Transverse colon (tissue), 4 donors: ENCODE measurements around the gene NLGN4Y. TPM values are rescaled to one million over a fixed set of nuclear protein-coding genes. Genes with fewer than 3 reads are reported as not detected.

ENCODE experiments used
- DNase-seq: peaks from one replicate; pipeline ENCODE4 v3.0.0-alpha.2; 2019
- H3K27ac ChIP-seq, 4 donors: fragments of 200-600 bp; sonication (generic); 2 replicates each; pipeline ENCODE4 v1.5.1; 2016 to 2018; ENCODE audit warnings: inconsistent platforms in 4 of 4
- H3K27me3 ChIP-seq: fragments of 200-600 bp; sonication (generic); 2 replicates; pipeline ENCODE4 v1.5.1; 2017; ENCODE audit warnings: inconsistent platforms
- H3K36me3 ChIP-seq, 4 donors: fragments of 200-600 bp; sonication (generic); 2 replicates each; pipeline ENCODE4 v1.5.1; 2017 to 2019; ENCODE audit warnings: inconsistent platforms in 4 of 4
- H3K4me1 ChIP-seq, 4 donors: fragments of 200-600 bp; sonication (generic); 2 replicates each; pipeline ENCODE4 v1.5.1; 2017 to 2020; ENCODE audit warnings: inconsistent platforms in 4 of 4
- H3K4me3 ChIP-seq, 4 donors: fragments of 200-600 bp; sonication (generic); 1 replicate in 1 of 4; 2 replicates in 3 of 4; pipeline versions ENCODE4 v1.5.1 to v1.6.1; 2017 to 2019; ENCODE audit warnings: inconsistent platforms in 4 of 4
- H3K9me3 ChIP-seq, 2 donors: fragments of 200-600 bp; sonication (generic); 2 replicates each; pipeline ENCODE4 v1.5.1; 2017 to 2019; ENCODE audit warnings: inconsistent platforms in 2 of 2
- EP300 ChIP-seq: sonication (generic); formaldehyde crosslinking; IDR thresholded peaks from one replicate; pipeline ENCODE4 v1.6.1; 2017; ENCODE audit warnings: antibody characterized with exemption, low read depth
- POLR2A ChIP-seq: fragments of 450-650 bp; IDR thresholded peaks from one replicate; pipeline ENCODE4 v1.6.1; 2016; ENCODE audit warnings: antibody characterized with exemption, mild to moderate bottlenecking, moderate library complexity
- POLR2AphosphoS5 ChIP-seq, 3 donors: sonication (generic); formaldehyde crosslinking; IDR thresholded peaks; one replicate each; pipeline ENCODE4 v1.6.1; 2016; ENCODE audit warnings: antibody characterized with exemption in 3 of 3
- WGBS, 2 donors: methylation state at CpG; one replicate each; pipeline ENCODE4 v1.1.5; 2018; ENCODE audit warnings: low coverage in 1 of 2; 5-methylcytosine and 5-hydroxymethylcytosine counted together
- in situ Hi-C, 4 donors: fragments of 200-750 bp; cut with MboI; loops; one replicate each; pipeline versions ENCODE4 v1.15.0 to v1.15.1; 2017; ENCODE audit warnings: low sequenced_read_pairs in 3 of 4, low pct_ligation_motif_present in 1 of 4, low pct_unique_long_range_greater_than_20kb in 1 of 4
- intact Hi-C: fragments of 100-400 bp; cut with DNase I; formaldehyde crosslinking; loops from one replicate; pipeline ENCODE4 v1.15.1; 2023; ENCODE audit warnings: low total_unique reads
- total RNA-seq, 4 donors: library from RNA; depleted of rRNA; stranded (reverse); fragments of >200 nt; gene quantifications; one replicate each; pipeline ENCODE4 v1.1.0, GENCODE V29; 2016
- TF ChIP-seq, protein P1 (sequence below), 5 experiments: fragments of 200-600 bp in 3 of 5; fragments of 450-650 bp in 2 of 5; sonication (generic) in 3 of 5; IDR thresholded peaks; 1 replicate in 2 of 5; 2 replicates in 3 of 5; pipeline ENCODE4 v1.5.1; 2016 to 2017; ENCODE audit warnings: antibody characterized with exemption in 5 of 5, inconsistent platforms in 3 of 5, mild to moderate bottlenecking in 2 of 5, moderate library complexity in 1 of 5

The NLGN4Y gene
- total RNA-seq, 4 donors from 2014 or later: 4.2 to 4.9 TPM; not detected in 2

DNA sequence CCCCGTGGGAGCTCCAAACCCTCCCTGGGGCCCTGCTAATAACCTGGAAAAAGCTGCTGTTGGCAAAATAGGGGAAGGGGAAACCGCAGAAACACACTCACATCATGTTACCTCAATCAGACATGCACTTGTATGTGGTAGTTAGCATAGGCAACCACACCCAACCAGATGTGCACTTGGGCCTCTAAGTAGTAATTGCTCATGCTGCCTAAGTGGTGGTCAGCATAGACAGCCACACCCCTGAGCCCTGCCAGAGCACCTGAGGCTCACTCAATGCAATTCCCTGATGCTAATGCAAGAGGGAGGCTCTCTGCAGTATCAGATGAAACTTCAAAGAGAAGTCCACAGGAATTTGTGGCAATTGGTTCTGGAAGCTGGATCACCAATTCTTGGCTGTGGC, 301.4 kb downstream of the NLGN4Y start:
- Histone ChIP-seq H3K27ac (no peak overlapping the region), H3K4me3 (no peak overlapping the region), H3K36me3 (no peaks in the 10 kb centered on the region), H3K9me3 (no peaks in the 10 kb centered on the region), H3K27me3 (no peaks in the 10 kb centered on the region), H3K4me1 (no peaks in the 10 kb centered on the region)
- intact Hi-C loops (no loop called here), in situ Hi-C loops (loop anchor here in 1 of 4 donors (25.0 kb wide), 1 partner anchor 88 kb away; no protein-coding TSS in a partner anchor)
- DNase-seq: no peak
- WGBS, 2 donors: no CpG with 5 or more reads among the region's 2 CpGs
- TF ChIP-seq POLR2AphosphoS5 (IDR thresholded peaks at IDR 0.05): no peak
- TF ChIP-seq POLR2A: no peak
- no peak for TF ChIP-seq EP300
- TF ChIP-seq, protein P1, sequence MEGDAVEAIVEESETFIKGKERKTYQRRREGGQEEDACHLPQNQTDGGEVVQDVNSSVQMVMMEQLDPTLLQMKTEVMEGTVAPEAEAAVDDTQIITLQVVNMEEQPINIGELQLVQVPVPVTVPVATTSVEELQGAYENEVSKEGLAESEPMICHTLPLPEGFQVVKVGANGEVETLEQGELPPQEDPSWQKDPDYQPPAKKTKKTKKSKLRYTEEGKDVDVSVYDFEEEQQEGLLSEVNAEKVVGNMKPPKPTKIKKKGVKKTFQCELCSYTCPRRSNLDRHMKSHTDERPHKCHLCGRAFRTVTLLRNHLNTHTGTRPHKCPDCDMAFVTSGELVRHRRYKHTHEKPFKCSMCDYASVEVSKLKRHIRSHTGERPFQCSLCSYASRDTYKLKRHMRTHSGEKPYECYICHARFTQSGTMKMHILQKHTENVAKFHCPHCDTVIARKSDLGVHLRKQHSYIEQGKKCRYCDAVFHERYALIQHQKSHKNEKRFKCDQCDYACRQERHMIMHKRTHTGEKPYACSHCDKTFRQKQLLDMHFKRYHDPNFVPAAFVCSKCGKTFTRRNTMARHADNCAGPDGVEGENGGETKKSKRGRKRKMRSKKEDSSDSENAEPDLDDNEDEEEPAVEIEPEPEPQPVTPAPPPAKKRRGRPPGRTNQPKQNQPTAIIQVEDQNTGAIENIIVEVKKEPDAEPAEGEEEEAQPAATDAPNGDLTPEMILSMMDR (IDR thresholded peaks at IDR 0.05): no peak

DNA sequence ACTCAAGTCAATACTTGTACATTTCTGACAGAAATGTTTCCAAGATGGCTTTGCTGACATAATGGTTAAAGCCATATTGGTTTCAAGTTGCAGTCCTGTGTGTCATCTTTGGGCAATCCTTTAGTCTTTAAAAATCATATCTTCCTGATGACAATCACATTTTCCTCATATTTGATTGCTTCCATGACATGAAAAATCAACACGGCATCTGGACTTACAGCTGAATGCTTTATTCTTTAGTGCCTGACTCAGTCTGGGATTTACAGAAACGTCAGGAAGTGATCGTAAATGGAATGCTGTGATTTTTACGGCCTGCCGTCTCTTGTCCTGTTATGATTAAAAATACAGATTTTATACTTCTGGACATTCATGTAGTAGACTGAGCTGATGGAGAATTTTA, 304.2 kb downstream of the NLGN4Y start:
- Histone ChIP-seq H3K9me3 (no peaks in the 10 kb centered on the region), H3K27ac (no peak overlapping the region), H3K4me3 (no peak overlapping the region), H3K27me3 (no peaks in the 10 kb centered on the region), H3K4me1 (no peaks in the 10 kb centered on the region), H3K36me3 (no peaks in the 10 kb centered on the region)
- no peak for DNase-seq
- no CpG with 5 or more reads among the region's 5 CpGs for WGBS, 2 donors
- intact Hi-C loops (no loop called here), in situ Hi-C loops (loop anchor here in 1 of 4 donors (25.0 kb wide), 1 partner anchor 91 kb away; no protein-coding TSS in a partner anchor)
- TF ChIP-seq, protein P1 (IDR thresholded peaks at IDR 0.05): no peak
- TF ChIP-seq POLR2AphosphoS5 (IDR thresholded peaks at IDR 0.05) (no peak), EP300 (no peak), POLR2A (no peak)

DNA sequence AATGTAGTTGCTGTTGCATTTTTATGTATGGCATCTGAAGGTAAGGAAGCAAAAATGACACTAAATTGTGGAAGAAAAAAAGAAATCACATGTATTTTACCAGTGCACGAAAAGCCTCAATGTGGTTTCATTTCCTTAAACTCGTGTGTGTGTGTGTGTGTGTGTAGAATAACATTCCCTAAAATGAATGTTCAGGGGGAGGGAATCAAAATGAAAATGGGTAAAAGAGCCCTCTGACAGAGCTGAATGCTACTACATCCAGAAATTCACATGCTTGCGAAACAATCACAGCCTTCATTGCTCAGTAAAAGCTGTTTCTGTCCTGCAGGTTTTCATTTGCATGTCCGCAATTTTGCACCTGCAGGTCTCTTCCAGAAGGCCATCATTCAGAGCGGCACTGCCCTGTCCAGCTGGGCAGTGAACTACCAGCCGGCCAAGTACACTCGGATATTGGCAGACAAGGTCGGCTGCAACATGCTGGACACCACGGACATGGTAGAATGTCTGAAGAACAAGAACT, 305.1 kb downstream of the NLGN4Y start:
- no peak overlapping the region for H3K27ac ChIP-seq
- intact Hi-C loops (no loop called here), in situ Hi-C loops (loop anchor here in 1 of 4 donors (25.0 kb wide), 1 partner anchor 92 kb away; no protein-coding TSS in a partner anchor)
- no peaks in the 10 kb centered on the region for H3K4me1 ChIP-seq
- H3K9me3 ChIP-seq: no peaks in the 10 kb centered on the region
- H3K4me3 ChIP-seq: no peak overlapping the region
- WGBS, 2 donors: no CpG with 5 or more reads among the region's 9 CpGs
- TF ChIP-seq POLR2AphosphoS5 (IDR thresholded peaks at IDR 0.05) (no peak), EP300 (no peak), POLR2A (no peak)
- TF ChIP-seq, protein P1 (IDR thresholded peaks at IDR 0.05): no peak
- no peak for DNase-seq
- H3K36me3 ChIP-seq: no peaks in the 10 kb centered on the region
- no peaks in the 10 kb centered on the region for H3K27me3 ChIP-seq

DNA sequence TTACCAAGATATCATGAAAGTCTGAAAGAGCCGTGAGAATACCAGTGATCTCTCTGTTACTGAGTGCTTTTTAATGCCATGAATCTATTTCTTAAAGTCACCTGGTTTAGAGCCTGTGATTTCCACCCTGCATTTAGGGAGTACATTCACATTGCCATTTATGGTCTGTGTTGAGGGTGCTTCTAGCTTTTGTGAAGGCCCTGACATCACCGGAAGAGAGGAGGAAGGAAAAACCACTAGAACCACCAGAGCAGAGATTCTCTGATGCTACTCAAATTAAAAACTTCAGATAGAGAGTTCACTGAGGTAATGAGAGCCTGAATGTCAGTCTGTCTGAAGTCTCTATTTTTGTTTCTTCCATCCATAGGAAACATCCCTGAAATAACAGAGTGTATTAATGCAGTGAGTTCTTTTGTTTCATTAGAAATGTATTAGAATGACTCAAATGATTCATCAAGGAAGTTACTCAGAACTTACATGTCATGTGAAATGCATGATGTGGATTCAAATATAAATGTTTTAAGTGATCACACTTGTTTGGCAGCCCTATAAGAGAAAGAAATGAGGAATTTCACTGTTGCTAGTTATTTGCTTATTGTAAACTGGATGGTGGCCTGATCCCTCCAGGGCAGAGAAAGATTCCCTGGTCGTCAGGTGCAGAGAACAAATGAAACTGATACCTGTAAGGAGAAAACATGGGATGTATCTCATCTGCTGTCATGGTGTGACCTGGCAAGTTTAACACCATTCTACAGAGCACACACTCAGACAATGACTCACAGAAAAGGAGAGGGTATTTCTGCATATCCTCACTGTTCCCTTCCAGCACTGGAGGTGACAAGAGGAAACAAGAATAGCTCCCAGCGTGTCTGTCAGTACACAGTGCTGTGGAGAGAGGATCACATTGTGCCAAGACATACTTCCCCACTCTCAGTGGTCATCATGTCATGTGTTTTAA, 310.1 kb downstream of the NLGN4Y start:
- Histone ChIP-seq H3K4me1 (no peaks in the 10 kb centered on the region), H3K9me3 (no peaks in the 10 kb centered on the region), H3K36me3 (no peaks in the 10 kb centered on the region), H3K4me3 (no peak overlapping the region), H3K27ac (no peak overlapping the region), H3K27me3 (no peaks in the 10 kb centered on the region)
- intact Hi-C loops: no loop called here
- WGBS, 2 donors: 83% methylated on average over 1 of the region's 4 CpGs; no CpG with 5 or more reads in 1 of the 2 donors
- DNase-seq: no peak
- in situ Hi-C loops: loop anchor here in 1 of 4 donors (25.0 kb wide), 1 partner anchor 97 kb away; no protein-coding TSS in a partner anchor
- TF ChIP-seq, protein P1 (IDR thresholded peaks at IDR 0.05): no peak
